CMK (cell line): ENCODE data around the gene MAP2.

Experiments used
- DNase-seq: peaks from one replicate; pipeline ENCODE4 v3.0.0-alpha.2; 2010; ENCODE audit warnings: low read depth

Gene MAP2

DNA sequence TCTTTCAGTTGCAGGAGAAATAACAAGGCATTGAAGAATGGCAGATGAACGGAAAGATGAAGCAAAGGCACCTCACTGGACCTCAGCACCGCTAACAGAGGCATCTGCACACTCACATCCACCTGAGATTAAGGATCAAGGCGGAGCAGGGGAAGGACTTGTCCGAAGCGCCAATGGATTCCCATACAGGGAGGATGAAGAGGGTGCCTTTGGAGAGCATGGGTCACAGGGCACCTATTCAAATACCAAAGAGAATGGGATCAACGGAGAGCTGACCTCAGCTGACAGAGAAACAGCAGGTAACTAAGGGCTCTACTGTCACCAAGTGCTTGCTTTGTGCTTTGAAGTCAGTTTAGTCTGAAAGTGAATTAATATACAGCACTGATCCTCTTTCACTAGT, 229.3 kb downstream of the MAP2 start:
- no peak for DNase-seq

DNA sequence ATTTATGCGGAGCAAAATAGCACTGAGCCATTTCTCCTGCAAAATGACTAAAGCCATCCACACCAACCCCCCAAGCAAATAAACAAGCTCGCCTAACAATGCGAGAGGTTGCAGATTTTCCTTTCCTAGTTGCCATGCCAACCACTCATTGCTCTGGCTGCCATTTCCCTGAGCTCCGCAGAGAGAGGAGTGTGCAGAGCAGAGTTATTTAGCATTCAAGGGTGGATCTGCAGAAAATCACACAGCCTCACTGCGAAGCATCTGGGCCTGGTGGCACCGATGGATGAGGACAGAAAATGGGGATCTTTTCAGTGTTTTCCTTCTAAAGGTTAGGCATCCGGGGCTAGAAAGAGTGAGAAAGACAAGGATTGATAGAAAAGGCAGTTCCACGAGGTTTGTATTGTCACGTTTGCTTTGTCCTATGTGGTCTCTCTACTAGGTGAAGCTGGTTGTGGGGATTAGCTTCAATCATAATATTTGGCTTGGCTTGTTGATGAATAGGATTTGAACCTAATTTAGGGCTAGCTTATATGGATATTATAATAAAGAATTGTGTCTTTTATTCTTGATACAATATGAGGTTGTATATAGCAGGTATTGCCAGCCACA, 237.5 kb downstream of the MAP2 start:
- DNase-seq = no peak

GRCh38 chr2:209662021-209662420, 238.2 kb downstream of the MAP2 start:
- DNase-seq = no peak

GRCh38 chr2:209663139-209663538, 239.3 kb downstream of the MAP2 start:
- DNase-seq = no peak

- no peak for DNase-seq
Measured at GRCh38 chr2:209663656-209664055, 239.8 kb downstream of the MAP2 start.

- DNase-seq = no peak
Measured at GRCh38 chr2:209666296-209666695, 242.4 kb downstream of the MAP2 start.

- no peak for DNase-seq
Measured at GRCh38 chr2:209671020-209671680, 247.3 kb downstream of the MAP2 start.

DNA sequence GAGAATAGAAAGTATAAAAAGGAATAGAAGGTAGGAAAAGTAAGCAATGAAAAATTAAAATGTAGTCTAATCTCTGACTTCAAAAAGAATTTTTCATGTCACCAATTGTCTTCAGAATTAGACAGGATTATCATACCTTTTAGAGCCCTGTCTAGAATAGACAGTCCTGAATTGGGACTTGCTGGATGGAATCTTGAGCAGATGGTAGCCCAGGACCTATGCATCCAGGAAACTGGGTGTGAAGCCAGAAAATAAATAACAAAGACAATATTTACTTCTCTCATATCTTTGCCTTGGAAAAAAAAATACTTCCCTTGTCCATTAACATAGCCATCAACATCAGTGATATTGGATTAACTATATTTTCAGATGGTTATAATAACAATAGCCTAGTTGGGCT, 250.0 kb downstream of the MAP2 start:
- no peak for DNase-seq

- DNase-seq = no peak
Measured at GRCh38 chr2:209680596-209680995, 256.7 kb downstream of the MAP2 start.

DNA sequence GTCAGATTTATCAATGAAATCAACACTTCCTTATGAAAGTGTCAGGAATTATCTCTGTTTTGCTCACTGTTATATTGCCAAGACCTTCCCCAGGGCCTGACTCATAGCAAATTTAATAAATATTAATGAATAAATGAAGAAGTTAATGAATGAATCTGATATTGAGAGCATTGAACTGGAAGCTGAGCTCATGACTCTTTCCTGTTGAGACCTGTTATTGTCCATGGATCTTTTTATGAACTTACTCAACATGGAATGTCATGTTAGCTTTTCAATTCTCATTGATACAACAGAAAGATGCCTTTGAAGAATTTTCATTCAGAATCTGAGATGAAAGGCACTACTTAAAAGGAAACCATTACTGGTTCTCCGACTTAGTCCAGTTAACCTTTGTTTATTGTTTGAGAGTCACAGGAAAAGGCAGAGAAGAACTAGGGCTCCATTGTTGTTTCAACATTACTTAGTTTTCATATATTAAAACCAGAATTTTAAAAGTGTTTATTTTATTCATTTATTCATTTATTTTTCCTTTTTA, 257.4 kb downstream of the MAP2 start:
- DNase-seq = no peak

DNA sequence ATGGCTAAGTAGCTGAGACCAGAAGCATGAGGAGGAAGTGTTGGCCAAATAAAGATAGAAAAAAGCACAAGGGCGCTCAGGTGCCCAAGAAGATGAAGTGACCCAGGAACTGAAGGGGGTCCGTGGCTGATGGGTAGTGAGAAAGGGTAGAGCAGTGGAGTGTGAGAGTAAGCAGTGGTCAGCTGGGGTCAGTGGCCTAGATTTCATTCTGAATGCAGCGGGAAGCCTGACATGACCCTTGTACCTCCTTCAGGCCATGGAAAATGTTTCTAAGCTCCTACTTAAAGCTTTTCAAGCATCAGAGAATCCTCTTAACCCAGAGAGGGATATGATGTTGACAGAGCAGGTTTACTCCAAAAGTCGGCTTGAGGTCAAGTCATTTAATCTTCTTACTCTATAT, 258.8 kb downstream of the MAP2 start:
- DNase-seq = no peak

DNA sequence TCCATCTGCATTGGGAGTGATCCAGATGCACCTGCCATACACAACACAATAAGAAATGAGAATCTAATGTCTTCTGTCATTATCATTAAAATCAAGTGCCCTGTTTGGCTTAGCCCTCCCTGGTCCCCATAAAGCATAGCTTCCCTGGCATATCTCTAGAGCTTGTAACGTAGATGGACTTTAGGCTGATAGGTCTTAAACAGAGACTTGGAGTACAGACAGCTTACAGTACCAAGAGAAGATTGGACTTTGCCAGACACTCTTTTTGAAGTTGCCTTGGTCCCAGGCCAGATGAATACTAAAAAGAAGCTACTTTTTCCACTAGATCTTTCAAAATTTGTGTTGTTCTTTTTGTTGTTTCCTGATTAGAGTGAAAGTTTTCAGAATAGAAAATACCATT, 261.5 kb downstream of the MAP2 start:
- DNase-seq = no peak

GRCh38 chr2:209685963-209686362, 262.1 kb downstream of the MAP2 start:
- DNase-seq = no peak

DNA sequence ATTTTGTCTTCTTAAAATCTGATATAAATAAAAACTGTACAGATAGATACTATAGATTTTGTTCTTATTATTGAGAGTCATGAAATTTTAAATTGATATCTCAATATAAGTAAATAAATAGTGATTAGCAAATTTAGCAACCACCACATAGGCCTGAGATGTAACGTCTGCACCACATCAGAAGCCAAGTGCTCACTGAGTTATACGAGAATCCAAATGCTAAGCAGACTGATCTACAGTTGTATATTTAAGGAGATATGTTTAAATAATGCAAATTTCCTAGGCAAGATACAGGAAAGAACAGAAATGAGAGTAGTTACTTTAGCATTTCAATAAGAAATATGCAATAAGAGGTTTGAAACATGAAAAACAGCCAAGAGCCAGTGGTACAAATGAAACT, 262.6 kb downstream of the MAP2 start:
- DNase-seq = no peak

GRCh38 chr2:209687323-209687969, 263.6 kb downstream of the MAP2 start:
- DNase-seq = no peak

DNA sequence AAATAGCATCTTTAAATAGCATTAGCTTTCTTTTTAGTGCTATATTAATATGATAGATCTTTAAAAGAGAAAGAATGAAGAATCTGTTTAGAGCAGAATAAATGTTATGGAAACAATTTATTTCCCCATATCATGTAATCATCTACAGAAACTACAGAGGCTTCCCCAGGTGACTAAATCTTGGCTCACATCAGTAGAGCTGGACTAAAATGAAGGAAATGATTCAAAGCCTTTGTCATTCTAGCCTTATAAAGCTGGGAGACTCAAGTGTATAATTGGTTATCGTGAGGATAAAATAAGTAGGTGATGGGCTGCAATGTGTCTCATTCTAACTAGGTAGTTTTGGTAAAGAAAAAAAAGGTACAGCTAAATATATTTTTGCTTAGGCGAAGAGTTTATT, 264.5 kb downstream of the MAP2 start:
- DNase-seq = no peak

DNA sequence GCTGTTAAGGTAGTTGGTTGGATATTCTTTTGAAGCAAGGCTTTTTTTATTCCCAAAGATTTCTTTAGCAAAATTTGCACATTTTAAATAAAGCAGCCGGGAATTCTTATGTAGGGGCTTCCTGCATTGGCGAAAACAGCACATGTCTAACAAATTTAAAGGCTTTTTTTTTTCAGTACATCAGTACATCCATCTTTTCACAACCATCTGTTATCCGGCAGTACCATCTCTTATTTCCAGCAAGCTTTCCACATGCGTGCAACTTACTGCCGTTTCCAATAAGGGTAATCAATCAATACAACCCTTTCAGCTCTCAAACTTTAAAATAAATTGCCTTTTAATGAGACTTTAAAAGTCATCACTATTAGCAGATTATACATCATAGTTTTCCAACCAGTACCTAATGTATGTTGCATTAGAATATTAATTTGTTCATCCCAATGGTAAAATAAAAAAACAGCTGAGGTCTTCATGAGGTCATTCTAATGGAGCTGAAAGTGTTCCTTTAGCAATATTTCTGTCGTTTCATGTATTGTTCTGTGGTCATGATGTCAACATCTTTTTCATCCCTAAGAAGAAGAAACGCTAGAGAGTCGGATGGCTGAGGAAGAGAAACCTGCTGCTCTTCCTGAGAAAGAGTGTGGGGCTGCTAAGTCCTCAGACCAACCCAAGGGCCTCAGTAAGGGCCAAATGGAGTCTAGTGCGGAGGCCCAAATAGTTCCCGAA, 266.3 kb downstream of the MAP2 start:
- DNase-seq = no peak

DNA sequence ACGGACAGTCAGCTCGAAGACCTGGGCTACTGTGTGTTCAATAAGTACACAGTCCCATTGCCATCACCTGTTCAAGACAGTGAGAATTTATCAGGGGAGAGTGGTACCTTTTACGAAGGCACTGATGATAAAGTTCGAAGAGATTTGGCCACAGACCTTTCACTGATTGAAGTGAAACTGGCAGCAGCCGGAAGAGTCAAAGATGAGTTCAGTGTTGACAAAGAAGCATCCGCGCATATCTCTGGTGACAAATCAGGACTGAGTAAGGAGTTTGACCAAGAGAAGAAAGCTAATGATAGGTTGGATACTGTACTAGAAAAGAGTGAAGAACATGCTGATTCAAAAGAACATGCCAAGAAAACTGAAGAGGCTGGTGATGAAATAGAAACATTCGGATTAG, 270.9 kb downstream of the MAP2 start:
- no peak for DNase-seq

GRCh38 chr2:209696836-209697711, 273.2 kb downstream of the MAP2 start:
- DNase-seq = no peak

- DNase-seq = no peak
Measured at GRCh38 chr2:209702775-209703174, 278.9 kb downstream of the MAP2 start.

GRCh38 chr2:209713219-209713618, 289.4 kb downstream of the MAP2 start:
- no peak for DNase-seq

- no peak for DNase-seq
Measured at GRCh38 chr2:209719034-209719433, 295.2 kb downstream of the MAP2 start.
